Activated T-cell treated with anti-CD3 and anti-CD28 coated beads, Interleukin-2, amount 50 U/mL, for 48 hours (primary cell): ENCODE measurements around the gene FOLR2.
"Not testable (repeated sequence)": the region's sequence is repeated elsewhere in the genome, so short reads cannot be mapped to it uniquely, and the experiment has no call there.

Experiments
- DNase-seq, 2 experiments: peaks; one replicate each; pipeline ENCODE4 v3.0.0-alpha.2; 2020

The FOLR2 gene

GRCh38 chr11:72216638-72217037 lies at the start of gene FOLR2:
FOLR2 (plus strand) TSS chr11:72216794; CDS start chr11:72218585, 1,791 bp downstream.
- no peak for DNase-seq

- DNase-seq: not testable (repeated sequence)
Observed at GRCh38 chr11:72169046-72169555, 47.5 kb upstream of the FOLR2 start.

GRCh38 chr11:72169754-72170153 lies 46.8 kb upstream of the FOLR2 start:
- DNase-seq: not testable (repeated sequence)

- DNase-seq: not testable (repeated sequence)
Observed at GRCh38 chr11:72172043-72172442, 44.6 kb upstream of the FOLR2 start.

GRCh38 chr11:72173291-72173690 lies 43.3 kb upstream of the FOLR2 start:
- no peak for DNase-seq

- no peak for DNase-seq
Observed at GRCh38 chr11:72174302-72175070, 42.1 kb upstream of the FOLR2 start.

- no peak for DNase-seq
Observed at GRCh38 chr11:72177656-72178055, 38.9 kb upstream of the FOLR2 start.

- no peak for DNase-seq
Observed at GRCh38 chr11:72179049-72179803, 37.4 kb upstream of the FOLR2 start.

- no peak for DNase-seq
Observed at GRCh38 chr11:72179804-72180396, 36.7 kb upstream of the FOLR2 start.

GRCh38 chr11:72180892-72181552 lies 35.6 kb upstream of the FOLR2 start:
- DNase-seq: not testable (repeated sequence)

GRCh38 chr11:72181553-72181958 lies 35.0 kb upstream of the FOLR2 start:
- peak in 1 of 2 experiments; percentile 18 for DNase-seq

GRCh38 chr11:72188267-72188666 lies 28.3 kb upstream of the FOLR2 start:
- no peak for DNase-seq

GRCh38 chr11:72189455-72190250 lies 26.9 kb upstream of the FOLR2 start:
- no peak for DNase-seq

GRCh38 chr11:72190631-72191071 lies 25.9 kb upstream of the FOLR2 start:
- DNase-seq: no peak

- DNase-seq: no peak
Observed at GRCh38 chr11:72191961-72192381, 24.6 kb upstream of the FOLR2 start, which contains the start of gene FOLR1. FOLR1 (plus strand) TSS chr11:72192140; CDS start chr11:72192174, 34 bp downstream.

- no peak for DNase-seq
Observed at GRCh38 chr11:72195518-72196270, 20.9 kb upstream of the FOLR2 start.

GRCh38 chr11:72201445-72201844 lies 15.1 kb upstream of the FOLR2 start:
- not testable (repeated sequence) for DNase-seq

GRCh38 chr11:72202571-72202970 lies 14.0 kb upstream of the FOLR2 start:
- DNase-seq: no peak

GRCh38 chr11:72203163-72203562 lies 13.4 kb upstream of the FOLR2 start:
- DNase-seq: no peak

- no peak for DNase-seq
Observed at GRCh38 chr11:72204886-72205285, 11.7 kb upstream of the FOLR2 start.

GRCh38 chr11:72206794-72207193 lies 9.8 kb upstream of the FOLR2 start:
- DNase-seq: not testable (repeated sequence)
